ENCODE results near the gene TNK1. TPM values are rescaled to one million over a fixed set of nuclear protein-coding genes. Genes with fewer than 3 reads are reported as not detected.
"Not testable (repeated sequence)": the region's sequence is repeated elsewhere in the genome, so short reads cannot be mapped to it uniquely, and the experiment has no call there.

TNK1 gene
- total RNA-seq: under 1 TPM in 1 of 2 donors, not detected in 1; 0.36 TPM

- Mint-ChIP-seq H3K27me3 (peaks cover 32 to 39% of the 10 kb centered on the region in 2 donors), H3K4me1 (ENCODE audit: low read depth in 2 of 2) (peaks cover 0 to 5% of the 10 kb centered on the region in 2 donors), H3K4me3 (no peak within 1 kb of the TSS), H3K36me3 (peaks cover 6% of the 10 kb centered on the region), H3K27ac (no peak within 1 kb of the TSS), H3K9me3 (peaks cover 3% of the 10 kb centered on the region)
- no peak for ATAC-seq
- DNase-seq (ENCODE audit: low spot score): no peak
These were observed at the start of gene TNK1 for GRCh38 chr17:7380855-7381683. TSS of gene TNK1 (plus strand) at chr17:7381089. CDS start at chr17:7382927, 1,838 bp downstream.

- H3K9me3 Mint-ChIP-seq: no peaks in the 10 kb centered on the region
- H3K27me3 Mint-ChIP-seq: no peaks in the 10 kb centered on the region
- no peak for ATAC-seq
These were observed 48.8 kb upstream of the TNK1 start for GRCh38 chr17:7332111-7332510.

DNA sequence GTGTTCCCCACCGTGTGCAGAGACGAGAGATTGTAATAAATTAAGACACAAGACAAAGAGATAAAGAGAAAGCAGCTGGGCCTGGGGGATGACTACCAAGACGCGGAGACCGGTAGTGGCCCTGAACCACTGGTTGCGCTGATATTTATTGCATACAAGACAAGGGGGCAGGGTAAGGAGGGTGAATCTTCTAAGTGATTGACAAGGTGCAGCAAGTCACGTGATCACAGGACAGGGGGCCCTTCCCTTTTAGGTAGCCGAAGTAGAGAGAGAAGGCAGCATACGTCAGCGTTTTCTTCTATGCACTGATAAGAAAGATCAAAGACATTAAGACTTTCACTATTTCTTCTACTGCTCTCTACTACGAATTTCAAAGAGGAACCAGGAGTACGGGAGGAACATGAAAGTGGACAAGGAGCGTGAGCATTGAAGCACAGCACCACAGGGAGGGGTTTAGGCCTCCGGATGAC, 48.3 kb upstream of the TNK1 start:
- not testable (repeated sequence) for H3K9me3 Mint-ChIP-seq; DNase-seq (ENCODE audit: low spot score); H3K27me3 Mint-ChIP-seq; ATAC-seq; H3K36me3 Mint-ChIP-seq
- Mint-ChIP-seq H3K4me1 (ENCODE audit: low read depth in 2 of 2) (peaks cover 44 to 54% of the 10 kb centered on the region in 2 donors), H3K27ac (peak overlapping the region; percentile 42 to 59), H3K4me3 (peak overlapping the region; percentile 31)

More at GRCh38 chr17:7332111-7332510, 48.8 kb upstream of the TNK1 start:
- no peak for DNase-seq (ENCODE audit: low spot score)
- Mint-ChIP-seq H3K4me1 (ENCODE audit: low read depth in 2 of 2) (peaks cover 40 to 49% of the 10 kb centered on the region in 2 donors), H3K36me3 (no peaks in the 10 kb centered on the region), H3K4me3 (peak overlapping the region; percentile 31), H3K27ac (peak overlapping the region; percentile 42 to 59)

GRCh38 chr17:7334938-7335538, 45.9 kb upstream of the TNK1 start:
- Mint-ChIP-seq H3K4me3 (peak overlapping the region; percentile 97), H3K27ac (peak overlapping the region; percentile 89 to 93), H3K4me1 (ENCODE audit: low read depth in 2 of 2) (peaks cover 38 to 45% of the 10 kb centered on the region in 2 donors), H3K36me3 (peaks cover 7% of the 10 kb centered on the region), H3K27me3 (no peaks in the 10 kb centered on the region), H3K9me3 (no peaks in the 10 kb centered on the region)
- no peak for ATAC-seq
- DNase-seq (ENCODE audit: low spot score): no peak

GRCh38 chr17:7335765-7336164, 45.1 kb upstream of the TNK1 start:
- H3K36me3 Mint-ChIP-seq; H3K9me3 Mint-ChIP-seq; H3K27me3 Mint-ChIP-seq; ATAC-seq; DNase-seq (ENCODE audit: low spot score): not testable (repeated sequence)
- H3K4me1 Mint-ChIP-seq (ENCODE audit: low read depth in 2 of 2): peaks cover 39 to 45% of the 10 kb centered on the region in 2 donors
- peak overlapping the region; percentile 97 for H3K4me3 Mint-ChIP-seq
- H3K27ac Mint-ChIP-seq: peak overlapping the region; percentile 89 to 93

DNA sequence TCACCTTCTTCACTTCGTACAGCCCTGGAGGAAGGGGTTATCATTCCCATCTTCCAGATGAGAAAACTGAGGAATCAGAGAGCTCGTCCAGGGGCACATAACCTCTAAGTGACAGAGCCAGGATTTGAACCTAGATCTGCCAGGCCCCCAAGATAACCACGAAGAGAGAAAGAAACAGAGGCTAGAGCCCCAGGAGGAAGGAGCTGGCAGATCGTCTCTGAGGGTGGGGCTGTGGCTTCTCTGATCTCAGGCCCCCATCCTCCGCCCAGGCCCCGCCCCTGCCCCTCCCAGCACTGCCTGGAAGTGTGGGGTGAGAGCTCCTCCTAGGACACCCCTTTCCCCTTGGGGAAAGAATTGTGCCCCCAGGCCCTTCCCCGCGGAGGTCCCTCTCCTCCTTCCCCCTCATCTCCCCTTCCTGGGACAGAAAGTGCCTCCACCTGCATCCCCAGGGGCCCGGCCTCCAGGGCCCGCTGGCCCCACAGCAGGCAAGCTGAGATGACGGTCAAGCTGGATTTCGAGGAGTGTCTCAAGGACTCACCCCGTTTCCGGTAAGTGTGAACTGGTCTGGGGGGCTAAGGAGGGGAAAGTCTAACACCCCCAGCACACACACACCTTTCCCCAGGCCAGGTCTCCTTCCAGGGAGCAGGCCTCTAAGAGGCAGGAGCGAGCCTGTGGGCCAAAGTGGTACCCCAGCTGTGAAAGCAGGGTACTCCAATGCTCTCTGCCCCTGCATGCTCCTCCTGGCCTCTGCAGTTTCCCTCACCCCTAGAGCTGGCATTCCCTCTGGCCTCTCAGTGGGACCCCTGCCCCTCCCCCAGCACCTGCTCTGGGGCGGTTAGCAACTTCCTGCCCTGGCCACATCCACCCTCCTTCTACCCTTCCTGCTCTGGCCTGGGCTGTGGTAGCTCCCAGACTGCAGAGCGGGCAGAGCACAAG, 44.4 kb upstream of the TNK1 start, which contains the start of gene ACAP1:
TSS of gene ACAP1 (plus strand) at position 290 of the 936 bp plus-strand sequence. CDS start at position 496, 206 bp downstream.
- Mint-ChIP-seq H3K4me1 (ENCODE audit: low read depth in 2 of 2) (peaks cover 42 to 45% of the 10 kb centered on the region in 2 donors), H3K9me3 (no peaks in the 10 kb centered on the region), H3K27ac (peak within 1 kb of the TSS; percentile 89 to 93), H3K36me3 (peaks cover 10% of the 10 kb centered on the region), H3K4me3 (peak within 1 kb of the TSS; percentile 97), H3K27me3 (no peaks in the 10 kb centered on the region)
- DNase-seq (ENCODE audit: low spot score) (peak; percentile 85), ATAC-seq (peak; percentile 96)

DNA sequence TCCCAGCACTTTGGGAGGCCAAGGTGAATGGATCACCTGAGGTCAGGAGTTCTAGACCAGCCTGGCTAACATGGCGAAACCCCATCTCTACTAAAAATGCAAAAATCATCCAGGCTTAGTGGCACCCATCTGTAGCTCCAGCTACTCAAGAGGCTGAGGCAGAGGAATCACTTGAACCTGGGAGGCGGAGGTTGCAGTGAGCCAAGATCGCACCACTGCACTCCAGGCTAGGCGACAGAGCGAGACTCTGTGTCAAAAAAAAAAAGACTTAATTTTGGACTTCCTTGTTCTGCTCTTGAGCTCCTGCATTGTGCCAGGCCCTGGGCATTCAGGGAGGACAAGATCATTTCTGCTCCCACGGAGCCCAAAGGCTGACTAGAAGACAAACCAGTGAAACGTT, 43.3 kb upstream of the TNK1 start:
- peaks cover 39 to 40% of the 10 kb centered on the region in 2 donors for H3K4me1 Mint-ChIP-seq (ENCODE audit: low read depth in 2 of 2)

GRCh38 chr17:7340179-7340578, 40.7 kb upstream of the TNK1 start:
- no peak overlapping the region for H3K4me3 Mint-ChIP-seq

More for the DNA sequence above, 43.3 kb upstream of the TNK1 start:
- Mint-ChIP-seq H3K36me3 (peaks cover 12% of the 10 kb centered on the region), H3K4me3 (peak overlapping the region; percentile 97), H3K27ac (peak overlapping the region; percentile 89 to 93)
- not testable (repeated sequence) for DNase-seq (ENCODE audit: low spot score); ATAC-seq; H3K9me3 Mint-ChIP-seq; H3K27me3 Mint-ChIP-seq

DNA sequence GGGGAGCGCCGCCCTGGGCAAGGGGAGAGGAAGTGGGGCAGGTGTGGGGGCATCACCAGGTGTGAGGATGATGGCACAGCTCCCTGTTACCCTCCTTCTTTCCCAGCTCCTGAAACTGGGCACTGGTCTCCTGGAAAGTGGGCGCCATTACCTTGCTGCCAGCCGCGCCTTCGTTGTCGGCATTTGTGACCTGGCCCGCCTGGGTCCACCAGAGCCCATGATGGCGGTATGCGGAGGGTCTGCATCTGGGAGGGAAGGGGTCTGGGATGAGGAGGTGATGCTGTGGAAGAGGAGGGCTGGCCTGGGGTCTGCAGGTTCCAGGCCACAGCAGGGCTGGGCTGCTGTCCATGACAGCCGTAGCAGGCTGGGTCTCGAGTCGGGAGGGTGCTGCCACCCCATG, 39.0 kb upstream of the TNK1 start:
- Mint-ChIP-seq H3K9me3 (no peaks in the 10 kb centered on the region), H3K4me1 (ENCODE audit: low read depth in 2 of 2) (peaks cover 25 to 31% of the 10 kb centered on the region in 2 donors), H3K4me3 (no peak overlapping the region), H3K27me3 (no peaks in the 10 kb centered on the region), H3K27ac (peak overlapping the region in 1 of 2 donors; percentile 22), H3K36me3 (peaks cover 18% of the 10 kb centered on the region)
- DNase-seq (ENCODE audit: low spot score): no peak
- no peak for ATAC-seq

More at GRCh38 chr17:7340179-7340578, 40.7 kb upstream of the TNK1 start:
- ATAC-seq: no peak
- Mint-ChIP-seq H3K9me3 (no peaks in the 10 kb centered on the region), H3K27me3 (no peaks in the 10 kb centered on the region), H3K4me1 (ENCODE audit: low read depth in 2 of 2) (peaks cover 35 to 41% of the 10 kb centered on the region in 2 donors), H3K36me3 (peaks cover 18% of the 10 kb centered on the region), H3K27ac (peak overlapping the region; percentile 69 to 70)
- DNase-seq (ENCODE audit: low spot score): no peak

- Mint-ChIP-seq H3K27ac (peak overlapping the region in 1 of 2 donors; percentile 63), H3K9me3 (no peaks in the 10 kb centered on the region), H3K4me1 (ENCODE audit: low read depth in 2 of 2) (peaks cover 14 to 19% of the 10 kb centered on the region in 2 donors), H3K4me3 (no peak overlapping the region), H3K27me3 (no peaks in the 10 kb centered on the region), H3K36me3 (peaks cover 18% of the 10 kb centered on the region)
- ATAC-seq (no peak), DNase-seq (ENCODE audit: low spot score) (no peak)
These were observed 37.6 kb upstream of the TNK1 start for GRCh38 chr17:7343250-7343649.

DNA sequence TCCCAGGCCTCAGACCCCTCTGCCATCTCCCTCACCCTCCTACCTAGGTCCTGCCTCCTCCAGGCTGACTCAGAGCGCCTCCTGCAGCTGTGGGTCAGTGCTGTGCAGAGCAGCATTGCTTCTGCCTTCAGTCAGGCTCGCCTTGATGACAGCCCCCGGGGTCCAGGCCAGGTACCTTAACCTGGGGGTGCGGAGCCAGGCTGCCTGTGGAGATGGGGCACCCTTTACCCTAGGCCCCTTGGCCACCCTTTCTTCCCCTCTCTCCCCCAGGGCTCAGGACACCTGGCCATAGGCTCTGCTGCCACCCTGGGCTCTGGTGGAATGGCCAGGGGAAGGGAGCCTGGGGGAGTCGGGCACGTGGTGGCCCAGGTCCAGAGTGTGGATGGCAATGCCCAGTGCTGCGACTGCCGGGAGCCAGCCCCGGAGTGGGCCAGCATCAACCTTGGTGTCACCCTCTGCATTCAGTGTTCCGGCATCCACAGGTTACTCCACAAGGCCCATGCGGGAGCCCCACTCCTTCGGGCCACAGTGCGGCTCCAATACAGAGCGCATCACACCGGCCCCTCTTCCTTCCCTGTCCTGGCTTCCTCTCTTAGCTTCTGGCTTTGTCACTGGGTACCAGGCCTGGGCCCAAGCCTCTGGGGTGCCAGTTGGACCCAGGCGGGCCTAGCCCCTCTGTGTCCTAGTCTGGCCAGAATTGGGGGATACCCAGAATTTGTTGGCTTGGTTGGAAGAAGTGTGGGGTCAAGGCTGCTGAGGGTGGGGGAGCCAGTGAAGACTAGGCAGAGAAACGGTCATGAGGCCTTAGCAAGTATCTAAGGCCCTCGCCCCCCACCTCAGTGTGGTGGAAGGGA, 33.9 kb upstream of the TNK1 start:
- no peaks in the 10 kb centered on the region for H3K27me3 Mint-ChIP-seq
- ATAC-seq (no peak), DNase-seq (ENCODE audit: low spot score) (no peak)
- peaks cover 10 to 18% of the 10 kb centered on the region in 2 donors for H3K4me1 Mint-ChIP-seq (ENCODE audit: low read depth in 2 of 2)
- H3K36me3 Mint-ChIP-seq: peaks cover 5% of the 10 kb centered on the region
- no peak overlapping the region for H3K4me3 Mint-ChIP-seq
- H3K27ac Mint-ChIP-seq: no peak overlapping the region
- no peaks in the 10 kb centered on the region for H3K9me3 Mint-ChIP-seq

DNA sequence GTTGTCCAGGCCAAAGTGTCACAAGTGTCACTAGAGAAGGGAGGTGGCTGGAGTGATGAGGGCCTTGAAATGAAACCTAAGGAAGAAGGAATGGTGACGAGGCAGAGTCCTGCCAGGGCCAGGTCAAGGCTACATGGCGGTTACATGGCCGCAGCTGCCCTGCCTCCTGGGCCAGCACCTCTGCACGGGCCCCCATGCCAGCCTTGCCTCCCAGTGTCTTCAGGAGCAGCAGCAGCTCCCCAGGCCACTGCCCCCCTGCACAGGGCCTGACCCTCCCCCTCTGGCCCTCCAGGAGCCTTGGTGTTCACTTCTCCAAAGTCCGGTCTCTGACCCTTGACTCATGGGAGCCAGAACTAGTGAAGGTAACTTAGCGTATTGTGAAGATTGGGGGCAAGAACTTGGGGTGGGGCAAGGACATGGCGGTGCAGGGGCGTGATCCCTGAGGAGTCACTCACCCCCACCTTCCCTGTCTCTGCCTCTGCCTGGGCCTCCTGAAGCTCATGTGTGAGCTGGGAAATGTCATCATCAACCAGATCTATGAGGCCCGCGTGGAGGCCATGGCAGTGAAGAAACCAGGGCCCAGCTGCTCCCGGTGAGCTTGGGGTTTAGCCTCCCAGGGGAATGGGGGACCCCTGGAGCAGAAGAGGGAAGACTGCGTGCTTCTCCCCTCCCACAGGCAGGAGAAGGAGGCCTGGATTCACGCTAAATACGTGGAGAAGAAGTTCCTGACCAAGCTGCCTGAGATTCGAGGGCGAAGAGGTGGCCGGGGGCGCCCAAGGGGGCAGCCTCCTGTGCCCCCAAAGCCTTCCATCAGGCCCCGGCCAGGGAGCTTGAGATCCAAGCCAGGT, 33.0 kb upstream of the TNK1 start:
- Mint-ChIP-seq H3K4me3 (no peak overlapping the region), H3K36me3 (peaks cover 5% of the 10 kb centered on the region), H3K27me3 (no peaks in the 10 kb centered on the region), H3K9me3 (no peaks in the 10 kb centered on the region), H3K4me1 (ENCODE audit: low read depth in 2 of 2) (peaks cover 16 to 25% of the 10 kb centered on the region in 2 donors), H3K27ac (no peak overlapping the region)
- no peak for DNase-seq (ENCODE audit: low spot score)
- no peak for ATAC-seq
